IMR-90 (cell line): ENCODE measurements around the gene TEAD4.

Source experiments
- BHLHE40 ChIP-seq: fragments of 150-350 bp; IDR thresholded peaks from 2 replicates; pipeline ENCODE4 v1.6.1; 2016; ENCODE audit warnings: mild to moderate bottlenecking, low read depth, low read length
- CEBPB ChIP-seq: IDR thresholded peaks from 2 replicates; pipeline ENCODE4 v1.6.1; 2012; ENCODE audit warnings: low read depth, low read length, improper control_type of control experiment
- CHD1 ChIP-seq: IDR thresholded peaks from 2 replicates; pipeline ENCODE4 v1.6.1; 2012; ENCODE audit warnings: low read depth, low read length, improper control_type of control experiment
- FOS ChIP-seq: fragments of 150-350 bp; IDR thresholded peaks from 2 replicates; pipeline ENCODE4 v1.6.1; 2016; ENCODE audit warnings: low read depth, low read length
- MAFK ChIP-seq: IDR thresholded peaks from 2 replicates; pipeline ENCODE4 v1.6.1; 2012; ENCODE audit warnings: low read depth, low read length, improper control_type of control experiment
- MAZ ChIP-seq: IDR thresholded peaks from 2 replicates; pipeline ENCODE4 v1.6.1; 2012; ENCODE audit warnings: low read depth, mild to moderate bottlenecking, low read length, improper control_type of control experiment, moderate library complexity, borderline replicate concordance
- POLR2A ChIP-seq: IDR thresholded peaks from 2 replicates; pipeline ENCODE4 v1.6.1; 2012; ENCODE audit warnings: mild to moderate bottlenecking, low read depth, low read length
- RAD21 ChIP-seq: IDR thresholded peaks from 2 replicates; pipeline ENCODE4 v1.6.1; 2012; ENCODE audit warnings: low read length, improper control_type of control experiment
- RCOR1 ChIP-seq: IDR thresholded peaks from 2 replicates; pipeline ENCODE4 v1.6.1; 2012; ENCODE audit warnings: mild to moderate bottlenecking, low read length, improper control_type of control experiment; ENCODE audit not compliant: insufficient replicate concordance
- RFX5 ChIP-seq: IDR thresholded peaks from 2 replicates; pipeline ENCODE4 v1.8.0; 2012; ENCODE audit warnings: low read depth, mild to moderate bottlenecking, low read length, moderate library complexity
- SMC3 ChIP-seq: fragments of 150-350 bp; IDR thresholded peaks from 2 replicates; pipeline ENCODE4 v1.6.1; 2016; ENCODE audit warnings: low read depth, mild to moderate bottlenecking, antibody characterized with exemption, low read length, moderate library complexity
- USF2 ChIP-seq: fragments of 150-350 bp; IDR thresholded peaks from 2 replicates; pipeline ENCODE4 v1.6.1; 2017; ENCODE audit warnings: mild to moderate bottlenecking, antibody characterized with exemption, low read length, low read depth
- TF ChIP-seq, protein P1 (sequence below): conservative IDR thresholded peaks from 2 replicates; pipeline ENCODE4 v1.5.1; 2012; ENCODE audit warnings: mild to moderate bottlenecking, low read depth, low read length, improper control_type of control experiment
- TF ChIP-seq, protein P2 (sequence below): fragments of 150-350 bp; IDR thresholded peaks from 2 replicates; pipeline ENCODE4 v1.6.1; 2016; ENCODE audit warnings: low read depth, mild to moderate bottlenecking, low read length, moderate library complexity, borderline replicate concordance

DNA sequence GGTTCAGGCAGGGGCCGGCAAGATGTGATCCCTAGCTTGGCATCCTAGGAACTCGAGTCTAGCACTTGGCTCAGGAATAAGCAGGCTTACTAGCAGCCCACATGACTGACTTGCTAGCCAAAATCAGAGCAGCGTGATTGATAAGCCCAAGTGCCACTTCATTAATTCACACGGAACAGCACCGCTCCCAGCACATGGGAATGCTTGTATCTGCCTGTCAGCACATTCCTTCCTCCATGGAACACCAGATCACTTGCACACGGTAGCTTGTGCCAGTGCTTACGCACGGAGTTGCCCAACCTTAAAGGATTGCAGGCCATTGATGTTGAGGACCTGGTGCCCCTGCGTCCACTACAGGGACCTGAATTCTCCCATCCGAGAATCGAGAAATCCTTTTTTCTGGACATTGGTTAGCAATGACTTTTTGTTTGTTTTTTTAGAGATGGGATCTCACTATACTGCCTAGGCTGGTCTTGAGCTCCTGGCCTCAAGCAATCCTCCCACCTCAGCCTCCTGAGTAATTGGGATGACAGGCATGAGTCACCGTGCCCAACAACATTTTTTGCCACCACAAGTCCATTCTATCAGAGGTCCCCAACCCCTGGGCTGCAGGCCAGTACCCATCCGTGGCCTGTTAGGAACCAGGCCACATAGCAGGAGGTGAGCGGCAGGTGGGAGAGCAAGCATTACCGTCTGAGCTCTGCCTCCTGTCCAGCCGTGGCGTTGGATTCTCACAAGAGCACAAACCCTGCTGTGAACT is 87.4 kb downstream of the TEAD4 start:
- TF ChIP-seq, protein P1, sequence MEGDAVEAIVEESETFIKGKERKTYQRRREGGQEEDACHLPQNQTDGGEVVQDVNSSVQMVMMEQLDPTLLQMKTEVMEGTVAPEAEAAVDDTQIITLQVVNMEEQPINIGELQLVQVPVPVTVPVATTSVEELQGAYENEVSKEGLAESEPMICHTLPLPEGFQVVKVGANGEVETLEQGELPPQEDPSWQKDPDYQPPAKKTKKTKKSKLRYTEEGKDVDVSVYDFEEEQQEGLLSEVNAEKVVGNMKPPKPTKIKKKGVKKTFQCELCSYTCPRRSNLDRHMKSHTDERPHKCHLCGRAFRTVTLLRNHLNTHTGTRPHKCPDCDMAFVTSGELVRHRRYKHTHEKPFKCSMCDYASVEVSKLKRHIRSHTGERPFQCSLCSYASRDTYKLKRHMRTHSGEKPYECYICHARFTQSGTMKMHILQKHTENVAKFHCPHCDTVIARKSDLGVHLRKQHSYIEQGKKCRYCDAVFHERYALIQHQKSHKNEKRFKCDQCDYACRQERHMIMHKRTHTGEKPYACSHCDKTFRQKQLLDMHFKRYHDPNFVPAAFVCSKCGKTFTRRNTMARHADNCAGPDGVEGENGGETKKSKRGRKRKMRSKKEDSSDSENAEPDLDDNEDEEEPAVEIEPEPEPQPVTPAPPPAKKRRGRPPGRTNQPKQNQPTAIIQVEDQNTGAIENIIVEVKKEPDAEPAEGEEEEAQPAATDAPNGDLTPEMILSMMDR, result no peak
- TF ChIP-seq RCOR1 (no peak), POLR2A (no peak), RFX5 (no peak), USF2 (no peak), FOS (no peak), CHD1 (no peak), SMC3 (no peak), BHLHE40 (no peak), RAD21 (no peak), CEBPB (no peak), MAZ (no peak), MAFK (no peak)
- TF ChIP-seq, protein P2, sequence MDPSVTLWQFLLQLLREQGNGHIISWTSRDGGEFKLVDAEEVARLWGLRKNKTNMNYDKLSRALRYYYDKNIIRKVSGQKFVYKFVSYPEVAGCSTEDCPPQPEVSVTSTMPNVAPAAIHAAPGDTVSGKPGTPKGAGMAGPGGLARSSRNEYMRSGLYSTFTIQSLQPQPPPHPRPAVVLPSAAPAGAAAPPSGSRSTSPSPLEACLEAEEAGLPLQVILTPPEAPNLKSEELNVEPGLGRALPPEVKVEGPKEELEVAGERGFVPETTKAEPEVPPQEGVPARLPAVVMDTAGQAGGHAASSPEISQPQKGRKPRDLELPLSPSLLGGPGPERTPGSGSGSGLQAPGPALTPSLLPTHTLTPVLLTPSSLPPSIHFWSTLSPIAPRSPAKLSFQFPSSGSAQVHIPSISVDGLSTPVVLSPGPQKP, result no peak
